Measurements from ENCODE around the gene PIGL. TPM values are rescaled to one million over a fixed set of nuclear protein-coding genes. Genes with fewer than 3 reads are reported as not detected.

PIGL gene
- total RNA-seq, 2 donors from 2014 or later, result 34.5 to 109 TPM

GRCh38 chr17:16273499-16273898 lies 56.5 kb downstream of the PIGL start:
- H3K36me3 ChIP-seq (replicated peaks in 1 of 2; ENCODE audit: insufficient read depth in 1 of 2, low read depth in 2 of 2), result no peaks in the 10 kb centered on the region
- no peaks in the 10 kb centered on the region for H3K4me1 ChIP-seq
- no peak for TF ChIP-seq POLR2A (IDR thresholded peaks at IDR 0.05)
- TF ChIP-seq CTCF (IDR thresholded peaks at IDR 0.05), result no peak
- H3K27ac ChIP-seq, result no peak overlapping the region
- DNase-seq, result no peak
- no peaks in the 10 kb centered on the region for H3K9me3 ChIP-seq
- intact Hi-C loops (cut with DNase I), result no loop called here
- WGBS, 2 donors, result 80 to 97% methylated on average over 1 of the region's 1 CpG
- no peak overlapping the region for H3K4me3 ChIP-seq
- H3K27me3 ChIP-seq, result no peaks in the 10 kb centered on the region
- ATAC-seq, result no peak

GRCh38 chr17:16273929-16274339 lies 56.9 kb downstream of the PIGL start:
- intact Hi-C loops (cut with DNase I), result no loop called here
- H3K36me3 ChIP-seq (replicated peaks in 1 of 2; ENCODE audit: insufficient read depth in 1 of 2, low read depth in 2 of 2), result no peaks in the 10 kb centered on the region
- 81 to 86% methylated on average over 6 of the region's 6 CpGs for WGBS, 2 donors
- no peak for ATAC-seq
- no peaks in the 10 kb centered on the region for H3K27me3 ChIP-seq
- no peak overlapping the region for H3K27ac ChIP-seq
- no peak for DNase-seq
- no peak overlapping the region for H3K4me3 ChIP-seq
- TF ChIP-seq CTCF (IDR thresholded peaks at IDR 0.05) (no peak), POLR2A (IDR thresholded peaks at IDR 0.05) (no peak)
- no peaks in the 10 kb centered on the region for H3K4me1 ChIP-seq
- H3K9me3 ChIP-seq, result no peaks in the 10 kb centered on the region

- no peak for TF ChIP-seq CTCF (IDR thresholded peaks at IDR 0.05)
- TF ChIP-seq POLR2A (IDR thresholded peaks at IDR 0.05), result no peak
- no peak overlapping the region for H3K4me3 ChIP-seq
- H3K4me1 ChIP-seq, result no peaks in the 10 kb centered on the region
- H3K27me3 ChIP-seq, result no peaks in the 10 kb centered on the region
- intact Hi-C loops (cut with DNase I), result no loop called here
- DNase-seq (no peak), ATAC-seq (no peak)
- no peaks in the 10 kb centered on the region for H3K9me3 ChIP-seq
- H3K27ac ChIP-seq, result no peak overlapping the region
- no peaks in the 10 kb centered on the region for H3K36me3 ChIP-seq (replicated peaks in 1 of 2; ENCODE audit: insufficient read depth in 1 of 2, low read depth in 2 of 2)
- 94% methylated on average over 5 of the region's 5 CpGs for WGBS, 2 donors
Observed at GRCh38 chr17:16275024-16275423, 58.0 kb downstream of the PIGL start.

- H3K9me3 ChIP-seq, result no peaks in the 10 kb centered on the region
- no peaks in the 10 kb centered on the region for H3K36me3 ChIP-seq (replicated peaks in 1 of 2; ENCODE audit: insufficient read depth in 1 of 2, low read depth in 2 of 2)
- no peak overlapping the region for H3K27ac ChIP-seq
- no peaks in the 10 kb centered on the region for H3K27me3 ChIP-seq
- no peak for TF ChIP-seq POLR2A (IDR thresholded peaks at IDR 0.05)
- TF ChIP-seq CTCF (IDR thresholded peaks at IDR 0.05), result no peak
- DNase-seq (no peak), ATAC-seq (no peak)
- intact Hi-C loops (cut with DNase I), result no loop called here
- no peaks in the 10 kb centered on the region for H3K4me1 ChIP-seq
- WGBS, 2 donors, result 55 to 58% methylated on average over 1 of the region's 1 CpG
- H3K4me3 ChIP-seq, result no peak overlapping the region
Observed at GRCh38 chr17:16277163-16277562, 60.2 kb downstream of the PIGL start.

GRCh38 chr17:16281351-16281750 lies 64.3 kb downstream of the PIGL start:
- TF ChIP-seq CTCF (IDR thresholded peaks at IDR 0.05) (no peak), POLR2A (IDR thresholded peaks at IDR 0.05) (no peak)
- Histone ChIP-seq H3K27ac (no peak overlapping the region), H3K36me3 (replicated peaks in 1 of 2; ENCODE audit: insufficient read depth in 1 of 2, low read depth in 2 of 2) (no peaks in the 10 kb centered on the region), H3K27me3 (no peaks in the 10 kb centered on the region), H3K9me3 (no peaks in the 10 kb centered on the region), H3K4me3 (no peak overlapping the region), H3K4me1 (peaks cover 6% of the 10 kb centered on the region)
- 88% methylated on average over 2 of the region's 2 CpGs for WGBS, 2 donors
- DNase-seq, result no peak
- ATAC-seq, result no peak
- intact Hi-C loops (cut with DNase I), result no loop called here

All from body of pancreas (tissue), 4 donors.